Neural cell (in vitro differentiated cells): ENCODE results near the gene TMEM117. TPM values are rescaled to one million over a fixed set of nuclear protein-coding genes. Genes with fewer than 3 reads are reported as not detected.

Experiments
- H2AFZ ChIP-seq: fragments of 200-600, 300-800 bp; sonication (generic), shearing (Covaris generic); 2 replicates; pipeline ENCODE4 v1.6.0; 2014; ENCODE audit warnings: low read depth, mild to moderate bottlenecking, antibody characterized with exemption, low read length, moderate library complexity
- H3F3A ChIP-seq: fragments of 200-600 bp; shearing (Covaris generic); 2 replicates; pipeline ENCODE4 v1.6.1; 2016; ENCODE audit warnings: mild to moderate bottlenecking, moderate library complexity, mixed read lengths, antibody characterized with exemption, low read length; ENCODE audit not compliant: insufficient read depth, poor library complexity, severe bottlenecking
- H3K27ac ChIP-seq: fragments of 200-600, 300-800 bp; sonication (generic), shearing (Covaris generic); 2 replicates; pipeline ENCODE4 v1.5.1; 2014; ENCODE audit warnings: mild to moderate bottlenecking, low read length, moderate library complexity
- H3K27me3 ChIP-seq: fragments of 300-800, 200-600 bp; sonication (generic), shearing (Covaris generic); 2 replicates; pipeline ENCODE4 v1.6.0; 2014; ENCODE audit warnings: mild to moderate bottlenecking, low read depth, low read length, moderate library complexity; ENCODE audit not compliant: insufficient read depth
- H3K36me3 ChIP-seq: fragments of 300-800, 200-600 bp; sonication (generic), shearing (Covaris generic); 2 replicates; pipeline ENCODE4 v1.5.1; 2014; ENCODE audit warnings: mild to moderate bottlenecking, antibody characterized with exemption, low read length, moderate library complexity; ENCODE audit not compliant: insufficient read depth
- H3K4me2 ChIP-seq: fragments of 300-800, 200-600 bp; sonication (generic), shearing (Covaris generic); 2 replicates; pipeline ENCODE4 v1.6.0; 2014; ENCODE audit warnings: mild to moderate bottlenecking, low read length
- H3K4me3 ChIP-seq: fragments of 300-800, 200-600 bp; sonication (generic), shearing (Covaris generic); 2 replicates; pipeline ENCODE4 v1.5.1; 2014; ENCODE audit warnings: mild to moderate bottlenecking, low read length, moderate library complexity
- H3K79me2 ChIP-seq: fragments of 200-600 bp; shearing (Covaris generic); replicated peaks from 2 replicates; pipeline ENCODE4 v1.6.0; 2014; ENCODE audit warnings: mild to moderate bottlenecking, low read length, moderate library complexity; ENCODE audit not compliant: insufficient read depth
- H3K9ac ChIP-seq: fragments of 300-800, 200-600 bp; sonication (generic), shearing (Covaris generic); 2 replicates; pipeline ENCODE4 v1.6.1; 2016; ENCODE audit warnings: mild to moderate bottlenecking, low read length, mixed read lengths
- H3K9me2 ChIP-seq: fragments of 200-600 bp; shearing (Covaris generic); 2 replicates; pipeline ENCODE4 v1.6.1; 2016; ENCODE audit warnings: mild to moderate bottlenecking, low read length, mixed read lengths; ENCODE audit not compliant: insufficient read depth
- H3K9me3 ChIP-seq: fragments of 200-600, 300-800 bp; sonication (generic), shearing (Covaris generic); 2 replicates; pipeline ENCODE4 v1.6.1; 2016; ENCODE audit warnings: mild to moderate bottlenecking, mixed run types, low read length, moderate library complexity, mixed read lengths
- H4K20me1 ChIP-seq: fragments of 200-600 bp; shearing (Covaris generic); 2 replicates; pipeline ENCODE4 v1.6.1; 2016; ENCODE audit warnings: mild to moderate bottlenecking, mixed run types; ENCODE audit not compliant: insufficient read depth
- EP300 ChIP-seq: fragments of 450-650 bp; conservative IDR thresholded peaks from 2 replicates; pipeline ENCODE4 v1.6.1; 2014; ENCODE audit warnings: antibody characterized with exemption, mild to moderate bottlenecking, moderate library complexity; ENCODE audit not compliant: poor library complexity, severe bottlenecking
- EZH2 ChIP-seq: fragments of 200-600, 300-800 bp; shearing (Covaris generic), sonication (generic); IDR thresholded peaks from 2 replicates; pipeline ENCODE4 v1.6.1; 2014; ENCODE audit warnings: antibody characterized with exemption, low read length, borderline replicate concordance, mild to moderate bottlenecking; ENCODE audit not compliant: insufficient read depth, poor library complexity, severe bottlenecking
- MXI1 ChIP-seq: fragments of 450-650 bp; conservative IDR thresholded peaks from 2 replicates; pipeline ENCODE4 v1.6.1; 2014; ENCODE audit warnings: antibody characterized with exemption, mild to moderate bottlenecking; ENCODE audit not compliant: poor library complexity, severe bottlenecking
- POLR2AphosphoS5 ChIP-seq: IDR thresholded peaks from 2 replicates; pipeline ENCODE4 v1.6.1; 2012
- RAD21 ChIP-seq: fragments of 450-650 bp; conservative IDR thresholded peaks from 2 replicates; pipeline ENCODE4 v1.6.1; 2014; ENCODE audit warnings: antibody characterized with exemption, mild to moderate bottlenecking, moderate library complexity
- SMC3 ChIP-seq: fragments of 450-650 bp; conservative IDR thresholded peaks from 2 replicates; pipeline ENCODE4 v1.6.1; 2014; ENCODE audit warnings: antibody characterized with exemption, mild to moderate bottlenecking, moderate library complexity; ENCODE audit not compliant: poor library complexity
- TAF1 ChIP-seq: IDR thresholded peaks from 2 replicates; pipeline ENCODE4 v1.6.1; 2012; ENCODE audit warnings: low read depth
- polyA plus RNA-seq: library from polyadenylated mRNA; depleted of rRNA; stranded (reverse); fragments of >200 nt; gene quantifications from 2 replicates; pipeline ENCODE4 v1.2.3, GENCODE V29; 2014
- TF ChIP-seq, protein P1 (sequence below): IDR thresholded peaks from 2 replicates; pipeline ENCODE4 v1.6.1; 2012; ENCODE audit warnings: borderline replicate concordance
- TF ChIP-seq, protein P2 (sequence below): fragments of 450-650 bp; IDR thresholded peaks from 2 replicates; pipeline ENCODE4 v1.5.1; 2014; ENCODE audit warnings: antibody characterized with exemption, mild to moderate bottlenecking, moderate library complexity; ENCODE audit not compliant: poor library complexity, severe bottlenecking

TMEM117 gene
- polyA plus RNA-seq, 1 donor from 2014 or later, result 5.3 TPM

GRCh38 chr12:44334347-44334746, 498.5 kb downstream of the TMEM117 start:
- no peaks in the 10 kb centered on the region for H3K79me2 ChIP-seq

DNA sequence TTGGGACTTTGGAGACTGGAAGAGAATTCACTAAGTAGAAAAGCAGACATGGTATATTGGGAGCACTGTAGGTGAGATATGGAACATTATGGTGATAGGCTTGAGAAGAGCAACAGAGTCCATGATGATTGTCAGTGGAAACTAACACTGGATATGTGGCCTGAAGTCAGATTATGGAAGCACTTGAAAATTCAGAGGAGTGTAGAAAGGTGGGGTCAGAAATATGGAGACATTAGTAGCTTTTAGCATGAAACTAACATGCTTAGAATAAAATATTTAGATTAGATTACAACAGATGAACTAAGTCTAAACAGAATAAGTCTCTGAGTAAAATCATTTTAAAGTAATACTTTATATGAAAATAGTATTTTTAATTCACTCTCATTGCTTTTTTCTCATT, 499.1 kb downstream of the TMEM117 start:
- H4K20me1 ChIP-seq, result no peaks in the 10 kb centered on the region
- no peak overlapping the region for H3K4me2 ChIP-seq
- no peak overlapping the region for H2AFZ ChIP-seq
- H3K79me2 ChIP-seq, result no peaks in the 10 kb centered on the region
- no peaks in the 10 kb centered on the region for H3K9me3 ChIP-seq
- no peaks in the 10 kb centered on the region for H3K27me3 ChIP-seq
- no peaks in the 10 kb centered on the region for H3K36me3 ChIP-seq
- H3K9ac ChIP-seq, result no peak overlapping the region
- no peak for TF ChIP-seq TAF1
- no peak for TF ChIP-seq SMC3
- H3K9me2 ChIP-seq, result no peaks in the 10 kb centered on the region
- no peak overlapping the region for H3K4me3 ChIP-seq
- no peak overlapping the region for H3K27ac ChIP-seq
- H3F3A ChIP-seq, result peaks cover 2% of the 10 kb centered on the region

More at GRCh38 chr12:44334347-44334746, 498.5 kb downstream of the TMEM117 start:
- Histone ChIP-seq H3K36me3 (no peaks in the 10 kb centered on the region), H3K4me3 (no peak overlapping the region), H3K4me2 (no peak overlapping the region), H3F3A (peaks cover 2% of the 10 kb centered on the region), H3K27me3 (no peaks in the 10 kb centered on the region), H3K9ac (no peak overlapping the region), H3K27ac (no peak overlapping the region), H4K20me1 (no peaks in the 10 kb centered on the region), H3K9me2 (no peaks in the 10 kb centered on the region), H3K9me3 (no peaks in the 10 kb centered on the region), H2AFZ (no peak overlapping the region)
- TF ChIP-seq MXI1, result no peak
- TF ChIP-seq EP300, result no peak
- TF ChIP-seq TAF1, result no peak

GRCh38 chr12:44336577-44336976, 500.7 kb downstream of the TMEM117 start:
- no peaks in the 10 kb centered on the region for H3K36me3 ChIP-seq
- no peak overlapping the region for H3K4me2 ChIP-seq
- no peaks in the 10 kb centered on the region for H3K79me2 ChIP-seq
- H3K27ac ChIP-seq, result no peak overlapping the region
- H2AFZ ChIP-seq, result no peak overlapping the region
- H3K9me2 ChIP-seq, result no peaks in the 10 kb centered on the region
- H3K9me3 ChIP-seq, result no peaks in the 10 kb centered on the region
- H3K9ac ChIP-seq, result no peak overlapping the region
- H4K20me1 ChIP-seq, result no peaks in the 10 kb centered on the region
- H3K4me3 ChIP-seq, result no peak overlapping the region
- H3K27me3 ChIP-seq, result no peaks in the 10 kb centered on the region
- TF ChIP-seq SMC3 (no peak), POLR2AphosphoS5 (no peak)
- TF ChIP-seq, protein P1, sequence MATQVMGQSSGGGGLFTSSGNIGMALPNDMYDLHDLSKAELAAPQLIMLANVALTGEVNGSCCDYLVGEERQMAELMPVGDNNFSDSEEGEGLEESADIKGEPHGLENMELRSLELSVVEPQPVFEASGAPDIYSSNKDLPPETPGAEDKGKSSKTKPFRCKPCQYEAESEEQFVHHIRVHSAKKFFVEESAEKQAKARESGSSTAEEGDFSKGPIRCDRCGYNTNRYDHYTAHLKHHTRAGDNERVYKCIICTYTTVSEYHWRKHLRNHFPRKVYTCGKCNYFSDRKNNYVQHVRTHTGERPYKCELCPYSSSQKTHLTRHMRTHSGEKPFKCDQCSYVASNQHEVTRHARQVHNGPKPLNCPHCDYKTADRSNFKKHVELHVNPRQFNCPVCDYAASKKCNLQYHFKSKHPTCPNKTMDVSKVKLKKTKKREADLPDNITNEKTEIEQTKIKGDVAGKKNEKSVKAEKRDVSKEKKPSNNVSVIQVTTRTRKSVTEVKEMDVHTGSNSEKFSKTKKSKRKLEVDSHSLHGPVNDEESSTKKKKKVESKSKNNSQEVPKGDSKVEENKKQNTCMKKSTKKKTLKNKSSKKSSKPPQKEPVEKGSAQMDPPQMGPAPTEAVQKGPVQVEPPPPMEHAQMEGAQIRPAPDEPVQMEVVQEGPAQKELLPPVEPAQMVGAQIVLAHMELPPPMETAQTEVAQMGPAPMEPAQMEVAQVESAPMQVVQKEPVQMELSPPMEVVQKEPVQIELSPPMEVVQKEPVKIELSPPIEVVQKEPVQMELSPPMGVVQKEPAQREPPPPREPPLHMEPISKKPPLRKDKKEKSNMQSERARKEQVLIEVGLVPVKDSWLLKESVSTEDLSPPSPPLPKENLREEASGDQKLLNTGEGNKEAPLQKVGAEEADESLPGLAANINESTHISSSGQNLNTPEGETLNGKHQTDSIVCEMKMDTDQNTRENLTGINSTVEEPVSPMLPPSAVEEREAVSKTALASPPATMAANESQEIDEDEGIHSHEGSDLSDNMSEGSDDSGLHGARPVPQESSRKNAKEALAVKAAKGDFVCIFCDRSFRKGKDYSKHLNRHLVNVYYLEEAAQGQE, result no peak
- H3F3A ChIP-seq, result peaks cover 2% of the 10 kb centered on the region

- TF ChIP-seq RAD21 (no peak), MXI1 (no peak), TAF1 (no peak), EP300 (no peak), POLR2AphosphoS5 (no peak), SMC3 (no peak), EZH2 (no peak)
- TF ChIP-seq, protein P2, sequence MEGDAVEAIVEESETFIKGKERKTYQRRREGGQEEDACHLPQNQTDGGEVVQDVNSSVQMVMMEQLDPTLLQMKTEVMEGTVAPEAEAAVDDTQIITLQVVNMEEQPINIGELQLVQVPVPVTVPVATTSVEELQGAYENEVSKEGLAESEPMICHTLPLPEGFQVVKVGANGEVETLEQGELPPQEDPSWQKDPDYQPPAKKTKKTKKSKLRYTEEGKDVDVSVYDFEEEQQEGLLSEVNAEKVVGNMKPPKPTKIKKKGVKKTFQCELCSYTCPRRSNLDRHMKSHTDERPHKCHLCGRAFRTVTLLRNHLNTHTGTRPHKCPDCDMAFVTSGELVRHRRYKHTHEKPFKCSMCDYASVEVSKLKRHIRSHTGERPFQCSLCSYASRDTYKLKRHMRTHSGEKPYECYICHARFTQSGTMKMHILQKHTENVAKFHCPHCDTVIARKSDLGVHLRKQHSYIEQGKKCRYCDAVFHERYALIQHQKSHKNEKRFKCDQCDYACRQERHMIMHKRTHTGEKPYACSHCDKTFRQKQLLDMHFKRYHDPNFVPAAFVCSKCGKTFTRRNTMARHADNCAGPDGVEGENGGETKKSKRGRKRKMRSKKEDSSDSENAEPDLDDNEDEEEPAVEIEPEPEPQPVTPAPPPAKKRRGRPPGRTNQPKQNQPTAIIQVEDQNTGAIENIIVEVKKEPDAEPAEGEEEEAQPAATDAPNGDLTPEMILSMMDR, result no peak
- TF ChIP-seq, protein P1, result no peak
- Histone ChIP-seq H3K79me2 (no peaks in the 10 kb centered on the region), H3K4me2 (no peak overlapping the region), H3K27ac (no peak overlapping the region), H3K9ac (no peak overlapping the region), H3K27me3 (no peaks in the 10 kb centered on the region), H3K36me3 (no peaks in the 10 kb centered on the region), H3K9me3 (no peaks in the 10 kb centered on the region), H3F3A (no peaks in the 10 kb centered on the region), H3K4me3 (no peak overlapping the region), H2AFZ (no peak overlapping the region), H4K20me1 (no peaks in the 10 kb centered on the region), H3K9me2 (no peaks in the 10 kb centered on the region)
Measured at GRCh38 chr12:44342371-44342770, 506.5 kb downstream of the TMEM117 start.
